Mammary epithelial cell (primary cell): ENCODE measurements around the gene SMIM24.
"Not testable (repeated sequence)": the region's sequence is repeated elsewhere in the genome, so short reads cannot be mapped to it uniquely, and the experiment has no call there.

Source experiments
- CTCF ChIP-seq, 2 donors: IDR thresholded peaks in 1 of 2; conservative IDR thresholded peaks in 1 of 2; 2 replicates each; pipeline ENCODE4 v1.5.1; 2011 to 2012; ENCODE audit warnings: inconsistent platforms in 2 of 2, low read length in 2 of 2, mild to moderate bottlenecking in 2 of 2, control low read depth in 1 of 2, low read depth in 1 of 2; ENCODE audit not compliant: insufficient read depth in 1 of 2; ENCODE audit errors: extremely low read depth in 1 of 2
- EZH2 ChIP-seq: IDR thresholded peaks from 2 replicates; pipeline ENCODE4 v1.6.1; 2012; ENCODE audit warnings: low read length, inconsistent platforms, borderline replicate concordance

- not testable (repeated sequence) for TF ChIP-seq CTCF (conservative IDR thresholded peaks at IDR 0.05 in 1 of 2, IDR thresholded peaks at IDR 0.05 in 1 of 2; ENCODE audit: extremely low read depth in 1 of 2, insufficient read depth in 1 of 2, low read depth in 1 of 2, low read length in 2 of 2); EZH2
Measured at GRCh38 chr19:3529299-3529698, 49.0 kb upstream of the SMIM24 start.
